ENCODE measurements around the gene TP53I3.

DNA sequence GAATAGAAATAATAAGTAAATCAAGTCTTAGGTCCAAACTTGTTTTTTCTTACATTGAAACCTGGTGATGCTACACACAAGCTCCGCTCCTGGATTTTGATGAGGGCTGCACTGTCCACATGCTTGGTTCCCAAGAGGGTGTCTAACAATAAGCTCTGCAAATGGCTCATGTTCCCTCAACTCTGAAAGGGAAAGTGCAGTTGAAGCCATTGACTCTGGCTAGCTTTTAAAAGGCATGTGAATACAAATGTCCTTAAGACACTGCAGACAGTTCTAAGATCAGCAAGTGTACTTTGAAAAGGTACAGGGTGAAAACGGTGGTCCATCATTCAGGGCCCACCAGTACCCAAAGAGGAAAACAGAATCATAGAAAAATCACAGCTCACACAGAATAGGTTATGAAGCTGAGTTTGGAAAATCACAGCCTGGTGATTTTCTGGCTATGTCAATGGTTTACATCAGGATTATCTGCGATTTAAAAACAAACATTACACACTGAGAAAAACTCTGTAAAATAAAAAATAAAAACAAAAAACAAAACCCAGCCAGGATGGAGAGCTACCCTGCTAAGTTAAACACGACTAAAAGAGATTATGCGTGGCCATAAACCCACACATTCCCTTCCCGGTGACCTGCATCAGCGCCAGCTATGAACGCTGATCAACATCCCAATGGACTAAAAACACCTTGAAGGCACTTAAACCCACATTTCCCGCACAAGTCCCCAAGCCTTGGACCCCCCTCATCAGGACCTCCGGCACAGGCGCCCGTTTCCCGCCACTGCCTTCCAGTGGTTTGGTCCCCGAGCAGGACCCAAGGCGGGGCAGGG, 37.9 kb upstream of the TP53I3 start:
- TF ChIP-seq POLR2A (IDR thresholded peaks at IDR 0.05) (no peak), CTCF (IDR thresholded peaks at IDR 0.05) (no peak)

Measured in testis (tissue), 2 donors.